GM12891 (cell line): ENCODE data around the gene ATG16L2.

Experiments
- PAX5 ChIP-seq: IDR thresholded peaks from 2 replicates; pipeline ENCODE4 v1.6.1; 2011; ENCODE audit warnings: low read length, moderate library complexity, mild to moderate bottlenecking; ENCODE audit not compliant: insufficient read depth, severe bottlenecking
- POLR2A ChIP-seq: IDR thresholded peaks from 2 replicates; pipeline ENCODE4 v1.6.1; 2011; ENCODE audit warnings: low read depth, low read length, control low read depth
- POLR2AphosphoS5 ChIP-seq: IDR thresholded peaks from 2 replicates; pipeline ENCODE4 v1.6.1; 2011; ENCODE audit warnings: low read depth, low read length, control low read depth
- TAF1 ChIP-seq: IDR thresholded peaks from 2 replicates; pipeline ENCODE4 v1.6.1; 2011; ENCODE audit warnings: low read depth, low read length, control low read depth

GRCh38 chr11:72776844-72777754 is 37.1 kb upstream of the ATG16L2 start:
- TF ChIP-seq TAF1 (no peak), POLR2A (no peak), POLR2AphosphoS5 (no peak), PAX5 (no peak)
